Activated B cell treated with CpG ODN at 0.5 μM for 24 hours (primary cell): Measurements from ENCODE around the gene SMIM44. TPM values are rescaled to one million over a fixed set of nuclear protein-coding genes. Genes with fewer than 3 reads are reported as not detected.

Experiments used
- ATAC-seq: fragments of 200-7000 bp; cut with Tn5 transposase; one replicate; pipeline ENCODE4 v1.10.0; 2021; ENCODE audit warnings: low read depth, mild to moderate bottlenecking, moderate library complexity
- CTCF ChIA-PET: fragments of 350-600 bp; sonication (Branson Sonifier 250); formaldehyde crosslinking; loops from one replicate; lab custom pipeline; 2021; ENCODE audit warnings: antibody characterized with exemption; lab: Charles Lee
- POLR2A ChIA-PET: fragments of 350-600 bp; sonication (Branson Sonifier 250); formaldehyde crosslinking; loops from one replicate; lab custom pipeline; 2021; ENCODE audit warnings: antibody characterized with exemption; lab: Charles Lee
- DNase-seq: peaks from one replicate; pipeline ENCODE4 v3.0.0; 2022
- H3K27ac Mint-ChIP-seq: one replicate; pipeline ENCODE4 v1.8.0; 2020; ENCODE audit warnings: mixed read lengths
- H3K27me3 Mint-ChIP-seq: one replicate; pipeline ENCODE4 v1.8.0; 2021; ENCODE audit warnings: mixed read lengths
- H3K36me3 Mint-ChIP-seq: one replicate; pipeline ENCODE4 v1.8.0; 2021; ENCODE audit warnings: low read depth, mixed read lengths
- H3K4me1 Mint-ChIP-seq: one replicate; pipeline ENCODE4 v1.8.0; 2021; ENCODE audit warnings: mixed read lengths
- H3K4me3 Mint-ChIP-seq: one replicate; pipeline ENCODE4 v1.8.0; 2020; ENCODE audit warnings: mild to moderate bottlenecking, mixed read lengths
- H3K9me3 Mint-ChIP-seq: one replicate; pipeline ENCODE4 v1.8.0; 2020; ENCODE audit warnings: mixed read lengths
- CTCF ChIP-seq: fragments of 200-600 bp; IDR thresholded peaks from one replicate; pipeline ENCODE4 v1.8.0; 2022; ENCODE audit warnings: antibody characterized with exemption, mild to moderate bottlenecking
- intact Hi-C: fragments of 100-400 bp; cut with micrococcal nuclease; formaldehyde crosslinking; loops from one replicate; pipeline ENCODE4 v1.15.1; 2024
- total RNA-seq: library from RNA; stranded (reverse); gene quantifications from 2 replicates; pipeline ENCODE4 v1.2.3, GENCODE V29; 2022

Gene SMIM44
- total RNA-seq, 1 donor from 2014 or later = not detected

DNA sequence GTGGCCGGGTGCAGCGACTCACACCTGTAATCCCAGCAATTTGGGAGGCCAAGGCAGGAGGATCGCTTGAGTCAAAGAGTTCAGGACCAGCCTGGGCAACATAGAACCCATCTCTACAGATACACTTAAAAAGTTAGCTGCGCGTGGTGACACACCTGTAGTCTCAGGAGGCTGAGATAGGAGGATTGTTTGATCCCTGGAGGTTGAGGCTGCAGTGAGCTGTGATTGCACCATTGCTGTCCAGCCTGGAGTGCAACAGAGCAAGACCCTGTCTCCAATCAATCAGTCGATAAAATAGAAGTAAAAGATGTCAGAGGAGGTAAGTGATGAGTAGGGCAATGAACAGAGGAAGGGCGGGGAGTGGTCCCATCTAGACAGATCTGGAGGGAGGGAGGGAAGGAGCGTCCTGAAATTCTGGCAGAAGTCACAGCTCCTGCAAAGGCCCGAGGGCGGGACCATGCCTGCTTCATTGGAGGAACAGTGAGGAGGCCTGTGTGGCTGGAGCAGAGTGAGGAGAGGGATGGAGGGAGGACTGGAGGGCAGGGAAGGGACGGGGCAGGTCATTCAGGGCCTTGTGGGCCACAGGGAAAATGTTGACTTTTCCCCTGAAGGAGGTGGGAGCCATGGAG is 12.6 kb downstream of the SMIM44 start:
- DNase-seq (no peak), ATAC-seq (no peak)
- Mint-ChIP-seq H3K27me3 (no peaks in the 10 kb centered on the region), H3K4me1 (no peaks in the 10 kb centered on the region), H3K4me3 (no peak overlapping the region), H3K27ac (no peak overlapping the region), H3K36me3 (no peaks in the 10 kb centered on the region), H3K9me3 (peaks cover 2% of the 10 kb centered on the region)
- no peak for TF ChIP-seq CTCF
- ChIA-PET CTCF (interaction anchor here (0.9 to 1.1 kb wide), 3 partner anchors 41 to 163 kb away, joined by 3 to 4 read pairs (median 3); no protein-coding TSS in a partner anchor), POLR2A (interaction anchor here (0.7 kb wide), 1 partner anchor 26 kb away, joined by 3 read pairs; no protein-coding TSS in a partner anchor)
- intact Hi-C loops = no loop called here

GRCh38 chr19:3469638-3470499 is 13.4 kb downstream of the SMIM44 start:
- ChIA-PET CTCF (interaction anchor here (0.6 to 1.0 kb wide), 3 partner anchors 40 to 925 kb away, joined by 3 to 4 read pairs (median 4); no protein-coding TSS in a partner anchor), POLR2A (interaction anchor here (0.8 kb wide), 1 partner anchor 116 kb away, joined by 7 read pairs; no protein-coding TSS in a partner anchor)
- H3K9me3 Mint-ChIP-seq = peaks cover 2% of the 10 kb centered on the region
- H3K27me3 Mint-ChIP-seq = no peaks in the 10 kb centered on the region
- TF ChIP-seq CTCF = no peak
- no peak for ATAC-seq
- H3K27ac Mint-ChIP-seq = no peak overlapping the region
- no peaks in the 10 kb centered on the region for H3K4me1 Mint-ChIP-seq
- DNase-seq = no peak
- no peaks in the 10 kb centered on the region for H3K36me3 Mint-ChIP-seq
- intact Hi-C loops = no loop called here
- no peak overlapping the region for H3K4me3 Mint-ChIP-seq

DNA sequence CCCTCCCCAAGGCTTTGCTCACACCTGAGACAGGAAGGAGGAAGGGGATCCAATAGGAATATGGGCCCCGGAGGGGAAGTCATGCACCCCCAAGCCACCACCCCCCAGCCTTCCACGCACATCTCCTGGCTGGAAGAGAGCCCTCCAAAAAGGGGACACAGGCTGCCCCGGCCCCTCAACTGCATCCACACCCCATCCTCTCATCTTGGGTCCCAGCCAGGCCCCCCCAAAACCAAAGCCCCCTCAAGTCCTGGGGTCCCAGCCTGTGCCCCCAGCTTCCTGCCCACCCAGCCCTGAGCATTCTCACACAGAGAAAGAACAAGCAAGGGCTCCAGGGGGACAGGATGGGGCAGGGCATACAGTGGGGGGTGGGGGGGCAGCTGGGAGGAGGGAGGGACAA is 15.0 kb downstream of the SMIM44 start:
- Mint-ChIP-seq H3K27me3 (no peaks in the 10 kb centered on the region), H3K4me3 (no peak overlapping the region), H3K27ac (no peak overlapping the region), H3K4me1 (no peaks in the 10 kb centered on the region), H3K36me3 (no peaks in the 10 kb centered on the region), H3K9me3 (peaks cover 2% of the 10 kb centered on the region)
- no peak for TF ChIP-seq CTCF
- DNase-seq (no peak), ATAC-seq (no peak)
- ChIA-PET POLR2A (no interaction called here), CTCF (interaction anchor here (1.1 kb wide), 1 partner anchor 163 kb away, joined by 3 read pairs; no protein-coding TSS in a partner anchor)
- intact Hi-C loops = no loop called here

- no peaks in the 10 kb centered on the region for H3K27me3 Mint-ChIP-seq
- DNase-seq (no peak), ATAC-seq (no peak)
- TF ChIP-seq CTCF = no peak
- no peak overlapping the region for H3K27ac Mint-ChIP-seq
- intact Hi-C loops = no loop called here
- H3K36me3 Mint-ChIP-seq = peaks cover 3% of the 10 kb centered on the region
- peaks cover 2% of the 10 kb centered on the region for H3K9me3 Mint-ChIP-seq
- no peak overlapping the region for H3K4me3 Mint-ChIP-seq
- no peaks in the 10 kb centered on the region for H3K4me1 Mint-ChIP-seq
- ChIA-PET CTCF (interaction anchor here (1.1 kb wide), 1 partner anchor 163 kb away, joined by 3 read pairs; no protein-coding TSS in a partner anchor), POLR2A (interaction anchor here (0.6 kb wide), 1 partner anchor 38 kb away, joined by 4 read pairs; no protein-coding TSS in a partner anchor)
Observed at GRCh38 chr19:3467437-3468198, 15.6 kb downstream of the SMIM44 start.
